H1 (cell line): ENCODE measurements around the gene ZXDC. TPM values are rescaled to one million over a fixed set of nuclear protein-coding genes. Genes with fewer than 3 reads are reported as not detected.

ENCODE experiments used
- CTCF ChIA-PET: fragments of 300-600 bp; sonication (Branson Sonifier 250); formaldehyde crosslinking; loops from one replicate; lab custom pipeline; 2021; ENCODE audit not compliant: partially characterized antibody; lab: Charles Lee
- POLR2A ChIA-PET: fragments of 300-600 bp; sonication (Branson Sonifier 250); formaldehyde crosslinking; loops from one replicate; lab custom pipeline; 2021; ENCODE audit warnings: inconsistent platforms; ENCODE audit not compliant: partially characterized antibody; lab: Charles Lee
- DNase-seq, 2 experiments: peaks; one replicate each; pipeline versions ENCODE4 v3.0.0 to v3.0.0-alpha.2; 2010 to 2022; ENCODE audit warnings: low spot score in 2 of 2, low read depth in 1 of 2, mixed read lengths in 1 of 2
- FAIRE-seq: peaks from 2 replicates; lab custom pipeline; 2011; peaks lifted over from hg19 to GRCh38; lab: Jason Lieb, UNC
- H2AFZ ChIP-seq: 2 replicates; pipeline ENCODE4 v1.8.1; 2012; ENCODE audit warnings: low read length, inconsistent platforms
- H2AK5ac ChIP-seq: 2 replicates; pipeline ENCODE4 v1.6.1; 2013; ENCODE audit warnings: low read depth, low read length
- H2BK120ac ChIP-seq: replicated peaks from 2 replicates; pipeline ENCODE3; 2013; ENCODE audit warnings: low read depth, low read length, inconsistent platforms
- H2BK12ac ChIP-seq: 2 replicates; pipeline ENCODE4 v1.6.1; 2013; ENCODE audit warnings: low read depth, low read length
- H2BK15ac ChIP-seq: 2 replicates; pipeline ENCODE4 v1.6.1; 2013; ENCODE audit warnings: low read length
- H2BK20ac ChIP-seq: 2 replicates; pipeline ENCODE4 v1.6.1; 2013; ENCODE audit warnings: low read length
- H2BK5ac ChIP-seq: 2 replicates; pipeline ENCODE4 v1.6.1; 2013; ENCODE audit warnings: low read depth, low read length
- H3K14ac ChIP-seq: 2 replicates; pipeline ENCODE4 v1.6.1; 2013; ENCODE audit warnings: inconsistent platforms; ENCODE audit not compliant: insufficient read length
- H3K18ac ChIP-seq: 2 replicates; pipeline ENCODE4 v1.6.1; 2013; ENCODE audit warnings: low read length; ENCODE audit errors: extremely low read depth
- H3K23ac ChIP-seq: 2 replicates; pipeline ENCODE4 v1.6.1; 2013; ENCODE audit warnings: inconsistent platforms; ENCODE audit not compliant: insufficient read length
- H3K23me2 ChIP-seq: 2 replicates; pipeline ENCODE4 v1.6.1; 2013; ENCODE audit warnings: low read depth, low read length
- H3K27ac ChIP-seq: 2 replicates; pipeline ENCODE4 v1.6.1; 2011; ENCODE audit warnings: low read depth, low read length, inconsistent platforms
- H3K27me3 ChIP-seq, 4 experiments: replicated peaks in 1 of 4; 1 replicate in 1 of 4; 2 replicates in 3 of 4; pipeline versions ENCODE4 v1.6.1 to v1.8.1; 2011 to 2013; ENCODE audit warnings: low read length in 3 of 4, mild to moderate bottlenecking in 3 of 4, inconsistent platforms in 2 of 4, mixed read lengths in 2 of 4, moderate library complexity in 1 of 4; ENCODE audit not compliant: control insufficient read depth in 3 of 4, insufficient read depth in 3 of 4; ENCODE audit errors: extremely low read depth in 1 of 4
- H3K36me3 ChIP-seq, 4 experiments: 2 replicates each; pipeline versions ENCODE4 v1.6.1 to v1.8.1; 2011 to 2013; ENCODE audit warnings: mild to moderate bottlenecking in 4 of 4, low read length in 3 of 4, moderate library complexity in 2 of 4, control low read depth in 1 of 4, inconsistent platforms in 1 of 4; ENCODE audit not compliant: insufficient read depth in 4 of 4, control insufficient read depth in 2 of 4
- H3K4ac ChIP-seq: replicated peaks from 2 replicates; pipeline ENCODE3; 2013; ENCODE audit warnings: low read length, low read depth, mixed read lengths, inconsistent platforms; ENCODE audit not compliant: insufficient read length
- H3K4me1 ChIP-seq, 4 experiments: replicated peaks in 1 of 4; 1 replicate in 1 of 4; 2 replicates in 3 of 4; pipeline versions ENCODE4 v1.6.1 to v1.8.1; 2011 to 2013; ENCODE audit warnings: low read length in 3 of 4, inconsistent platforms in 2 of 4, mixed read lengths in 1 of 4; ENCODE audit not compliant: insufficient read depth in 4 of 4, control insufficient read depth in 3 of 4
- H3K4me2 ChIP-seq, 2 experiments: 2 replicates each; pipeline versions ENCODE4 v1.6.1 to v1.8.1; 2011 to 2013; ENCODE audit warnings: low read depth in 2 of 2, low read length in 2 of 2, control low read depth in 1 of 2, inconsistent platforms in 1 of 2, mild to moderate bottlenecking in 1 of 2; ENCODE audit not compliant: insufficient read depth in 1 of 2
- H3K4me3 ChIP-seq, 4 experiments: fragments of 200-600, 300-600 bp in 1 of 4; sonication (generic), shearing (Covaris generic), sonication (Bioruptor Twin) in 1 of 4; 2 replicates each; pipeline versions ENCODE4 v1.5.1 to v1.8.1; 2011 to 2016; ENCODE audit warnings: low read length in 4 of 4, low read depth in 3 of 4, control low read depth in 2 of 4, inconsistent platforms in 2 of 4, mild to moderate bottlenecking in 2 of 4, mixed read lengths in 1 of 4, moderate library complexity in 1 of 4; ENCODE audit not compliant: insufficient read depth in 2 of 4; ENCODE audit errors: extremely low read depth in 1 of 4
- H3K56ac ChIP-seq: replicated peaks from 2 replicates; pipeline ENCODE3; 2013; ENCODE audit warnings: low read depth, mild to moderate bottlenecking, mixed read lengths, low read length, inconsistent platforms; ENCODE audit not compliant: insufficient read length
- H3K79me1 ChIP-seq: 2 replicates; pipeline ENCODE4 v1.6.1; 2013; ENCODE audit warnings: low read depth, low read length, control low read depth
- H3K79me2 ChIP-seq, 2 experiments: 2 replicates each; pipeline versions ENCODE4 v1.6.1 to v1.8.1; 2012 to 2013; ENCODE audit warnings: low read length in 2 of 2, mild to moderate bottlenecking in 2 of 2, inconsistent platforms in 1 of 2; ENCODE audit not compliant: insufficient read depth in 2 of 2, control insufficient read depth in 1 of 2
- H3K9ac ChIP-seq, 4 experiments: replicated peaks in 1 of 4; 1 replicate in 1 of 4; 2 replicates in 3 of 4; pipeline versions ENCODE4 v1.6.1 to v1.8.1; 2011 to 2013; ENCODE audit warnings: low read depth in 3 of 4, low read length in 3 of 4, control low read depth in 2 of 4, mild to moderate bottlenecking in 2 of 4, moderate library complexity in 2 of 4, inconsistent platforms in 1 of 4; ENCODE audit errors: extremely low read depth in 1 of 4
- H3K9me3 ChIP-seq, 2 experiments: 2 replicates each; pipeline versions ENCODE4 v1.6.1 to v1.8.1; 2012 to 2013; ENCODE audit warnings: mild to moderate bottlenecking in 2 of 2, moderate library complexity in 2 of 2, control low read depth in 1 of 2, inconsistent platforms in 1 of 2, low read depth in 1 of 2, low read length in 1 of 2, mixed read lengths in 1 of 2; ENCODE audit not compliant: insufficient read depth in 2 of 2
- H4K20me1 ChIP-seq, 2 experiments: replicated peaks in 1 of 2; 2 replicates each; pipeline versions ENCODE3 to v1.8.1; 2011 to 2013; ENCODE audit warnings: inconsistent platforms in 2 of 2, low read length in 2 of 2, mild to moderate bottlenecking in 1 of 2; ENCODE audit not compliant: insufficient read depth in 2 of 2, control insufficient read depth in 1 of 2
- H4K5ac ChIP-seq: 2 replicates; pipeline ENCODE4 v1.6.1; 2013; ENCODE audit warnings: low read length, low read depth, mixed read lengths, inconsistent platforms; ENCODE audit not compliant: insufficient read length
- H4K8ac ChIP-seq: 2 replicates; pipeline ENCODE4 v1.8.0; 2013; ENCODE audit warnings: mild to moderate bottlenecking, moderate library complexity, low read length, inconsistent platforms; ENCODE audit not compliant: insufficient read depth; ENCODE audit errors: extremely low read depth
- H4K91ac ChIP-seq: replicated peaks from 2 replicates; pipeline ENCODE3; 2013; ENCODE audit warnings: low read length, mixed read lengths, inconsistent platforms; ENCODE audit not compliant: insufficient read length
- BCL11A ChIP-seq, 2 experiments: IDR thresholded peaks; one replicate each; pipeline ENCODE4 v1.6.1; 2011; ENCODE audit warnings: low read depth in 2 of 2, low read length in 2 of 2, mild to moderate bottlenecking in 2 of 2
- CREB1 ChIP-seq: IDR thresholded peaks from 2 replicates; pipeline ENCODE4 v1.6.1; 2012; ENCODE audit warnings: inconsistent platforms
- EZH2 ChIP-seq: fragments of 200-600 bp; sonication (generic); IDR thresholded peaks from 2 replicates; pipeline ENCODE4 v1.7.1; 2012; ENCODE audit warnings: low read depth, mild to moderate bottlenecking, moderate library complexity, low read length, inconsistent platforms; ENCODE audit not compliant: severe bottlenecking
- GTF2F1 ChIP-seq: IDR thresholded peaks from 2 replicates; pipeline ENCODE4 v1.6.1; 2012; ENCODE audit warnings: low read depth, low read length, improper control_type of control experiment, borderline replicate concordance
- JUN ChIP-seq: IDR thresholded peaks from 2 replicates; pipeline ENCODE4 v1.6.1; 2011; ENCODE audit warnings: low read depth, mild to moderate bottlenecking, improper control_type of control experiment, low read length
- RNF2 ChIP-seq: fragments of 200-900, 300-1000 bp; sonication (generic); IDR thresholded peaks from 2 replicates; pipeline ENCODE4 v1.7.1; 2016; ENCODE audit warnings: borderline replicate concordance, low read depth, mild to moderate bottlenecking, antibody characterized with exemption, low read length; ENCODE audit not compliant: poor library complexity, severe bottlenecking; ENCODE audit errors: missing control alignments
- SP1 ChIP-seq: IDR thresholded peaks from 2 replicates; pipeline ENCODE4 v1.6.1; 2011; ENCODE audit warnings: low read depth, low read length
- TBP ChIP-seq: IDR thresholded peaks from 2 replicates; pipeline ENCODE4 v1.6.1; 2011; ENCODE audit warnings: low read depth, low read length, improper control_type of control experiment
- TEAD4 ChIP-seq: IDR thresholded peaks from 2 replicates; pipeline ENCODE4 v1.6.1; 2012; ENCODE audit warnings: low read depth, low read length, inconsistent platforms, mixed read lengths
- USF2 ChIP-seq: IDR thresholded peaks from 2 replicates; pipeline ENCODE4 v1.6.1; 2011; ENCODE audit warnings: low read length, improper control_type of control experiment
- WGBS, 2 experiments: shearing (Covaris generic) in 1 of 2; methylation state at CpG; one replicate each; pipeline versions ENCODE4 v1.1.6 to v1.1.7; 2013 to 2015; ENCODE audit warnings: low lambda C conversion rate in 2 of 2, mixed read lengths in 2 of 2, inconsistent platforms in 1 of 2, low coverage in 1 of 2, missing lambda C conversion rate in 1 of 2; ENCODE audit not compliant: insufficient replicate concordance in 2 of 2, insufficient coverage in 1 of 2, insufficient read length in 1 of 2; ENCODE audit errors: extremely low coverage in 1 of 2, missing lambda C conversion rate in 1 of 2; 5-methylcytosine and 5-hydroxymethylcytosine counted together
- polyA plus RNA-seq, 7 experiments: library from polyadenylated mRNA; depleted of rRNA in 3 of 7; stranded (reverse) in 5 of 7; unstranded in 2 of 7; fragments of >200 nt in 5 of 7; fragments of 200-250 nt in 2 of 7; gene quantifications; 1 replicate in 5 of 7; 2 replicates in 1 of 7; 4 replicates in 1 of 7; pipeline versions ENCODE4 v1.2.1 to v1.2.3, GENCODE V29; 2011 to 2013; ENCODE audit warnings: missing spikeins in 2 of 7, mixed read lengths in 2 of 7
- total RNA-seq: library from RNA; stranded (reverse); fragmentation: NEBNext Ultra II Directional; extraction: Animal tissue kit (Norgen Biotek cat#: 25700); gene quantifications from 2 replicates; pipeline ENCODE4 v1.2.1, GENCODE V29; 2021

The ZXDC gene
- total and polyA plus RNA-seq, 2 of the 8 experiments (the other 6 are each of a cell fraction or from before 2014, with no cell fraction given), result 12.7 to 24.3 TPM

GRCh38 chr3:126496894-126497850, 21.5 kb upstream of the ZXDC start:
- Histone ChIP-seq H3K4me2 (no peak overlapping the region), H2BK12ac (0 out of 2 replicates have a peak overlapping the region, but pooled peaks have one; percentile 14), H3K27me3 (no peaks in the 10 kb centered on the region), H3K56ac (no peak overlapping the region), H2AK5ac (no peak overlapping the region), H3K79me1 (no peaks in the 10 kb centered on the region), H3K9ac (no peak overlapping the region), H3K4me1 (peaks cover 0 to 22% (median 16%) of the 10 kb centered on the region in 4 experiments; a peak in 6 of 7 replicates), H2BK120ac (no peak overlapping the region), H4K5ac (no peak overlapping the region), H2AFZ (no peak overlapping the region), H3K36me3 (no peaks in the 10 kb centered on the region; a peak in 1 of 8 replicates), H2BK15ac (no peak overlapping the region), H4K8ac (peak overlapping the region; percentile 42; the same call in 1 of the 2 replicates), H3K18ac (no peak overlapping the region), H3K23ac (no peak overlapping the region), H3K27ac (no peak overlapping the region), H3K79me2 (peaks cover 0 to 3% of the 10 kb centered on the region in 2 experiments; a peak in 1 of 4 replicates), H3K23me2 (no peaks in the 10 kb centered on the region; the same call in 1 of the 2 replicates), H3K4me3 (no peak overlapping the region), H3K9me3 (no peaks in the 10 kb centered on the region), H4K20me1 (peaks cover 0 to 2% of the 10 kb centered on the region in 2 experiments), H2BK20ac (0 out of 2 replicates have a peak overlapping the region, but pooled peaks have one; percentile 48), H2BK5ac (no peak overlapping the region), H3K4ac (no peak overlapping the region), H3K14ac (no peak overlapping the region), H4K91ac (no peak overlapping the region)
- 86% methylated on average over 21 of the region's 21 CpGs; no CpG with 5 or more reads in 1 of the 2 experiments for WGBS, 2 experiments
- CTCF ChIA-PET, result interaction anchor here (1.0 to 6.6 kb wide), 5 partner anchors 9 to 168 kb away, joined by 3 to 49 read pairs (median 6); partner anchors contain the start of genes CHST13 and ZXDC
- POLR2A ChIA-PET, result interaction anchor here (1.3 kb wide), 1 partner anchor 20 kb away, joined by 3 read pairs; no protein-coding TSS in a partner anchor
- no peak for FAIRE-seq
- DNase-seq, result no peak
- TF ChIP-seq CREB1 (no peak), SP1 (no peak), JUN (no peak), TBP (no peak), GTF2F1 (no peak), USF2 (no peak), EZH2 (no peak), BCL11A (IDR thresholded peaks at IDR 0.05; ENCODE audit: low read depth in 2 of 2, low read length in 2 of 2) (no peak), RNF2 (no peak), TEAD4 (no peak)
